Epidermal melanocyte (primary cell): ENCODE data around the gene C9.
A peak's percentile ranks its signal among the peaks of the same experiment; 100 is the strongest.
"Not testable (repeated sequence)": the region's sequence is repeated elsewhere in the genome, so short reads cannot be mapped to it uniquely, and the experiment has no call there.

ENCODE experiments used
- DNase-seq: peaks from one replicate; pipeline ENCODE4 v3.0.0; 2011; ENCODE audit warnings: low spot score; ENCODE audit not compliant: insufficient read length

The C9 gene

DNA sequence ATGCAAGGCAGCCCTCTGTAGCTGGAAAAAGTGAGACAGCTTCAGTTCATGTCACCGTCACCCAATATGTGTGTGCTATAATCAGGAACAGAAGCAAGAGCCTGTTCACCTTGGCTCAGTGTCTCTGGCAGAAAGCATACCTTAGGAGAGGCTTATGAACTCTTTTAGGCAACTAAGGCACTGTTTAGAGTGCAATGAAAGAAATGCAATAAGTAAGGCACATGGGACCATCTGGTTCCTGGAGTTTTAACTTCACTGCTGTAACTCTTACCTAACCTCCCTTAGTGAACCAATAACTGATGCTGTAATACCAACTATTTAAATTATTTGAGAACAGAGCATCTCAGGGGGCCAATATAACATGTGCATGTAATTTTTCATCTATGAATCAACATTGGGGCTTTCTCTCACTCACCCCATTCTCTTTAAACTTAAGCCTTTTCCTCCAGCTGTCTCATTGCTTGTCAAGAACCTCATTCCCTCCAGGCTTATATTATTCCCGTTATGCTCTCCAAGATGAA, 32.4 kb downstream of the C9 start:
- no peak for DNase-seq

DNA sequence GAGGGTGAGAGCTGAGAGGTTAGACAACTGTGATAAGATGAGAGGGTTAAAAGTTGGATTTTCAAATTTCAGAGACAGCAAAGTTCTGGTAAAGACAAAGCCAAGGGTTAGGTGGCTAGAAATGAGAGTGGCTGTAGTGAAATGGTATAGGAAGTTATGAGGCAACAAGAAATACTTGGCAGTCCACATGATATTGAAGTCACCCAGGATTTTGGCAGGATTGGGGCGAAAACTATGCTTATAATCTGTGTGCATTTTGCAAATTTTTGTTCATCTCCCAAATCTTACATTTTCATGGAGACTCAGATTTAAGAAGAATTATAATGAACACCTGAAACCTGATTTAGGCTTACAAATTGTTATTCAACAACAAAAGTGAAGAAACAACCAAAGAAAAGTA, 35.6 kb downstream of the C9 start:
- DNase-seq = no peak

DNA sequence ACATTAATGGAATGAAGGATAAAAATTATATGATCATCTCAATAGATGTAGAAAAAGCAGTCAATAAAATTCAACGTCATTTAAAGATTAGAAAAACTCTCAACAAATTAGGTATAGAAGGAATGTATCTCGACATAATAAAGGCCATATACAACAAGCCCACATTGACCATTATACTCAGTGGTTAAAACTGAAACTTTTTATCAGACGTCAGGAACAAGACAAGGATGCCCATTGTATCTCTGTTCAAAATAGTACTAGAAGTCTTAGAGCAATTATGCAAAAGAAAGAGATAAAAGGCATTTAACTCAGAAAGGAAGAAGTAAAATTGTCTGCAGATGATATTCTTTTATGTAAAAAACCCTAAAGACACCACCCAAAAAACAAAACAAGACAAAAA, 40.8 kb downstream of the C9 start:
- no peak for DNase-seq

DNA sequence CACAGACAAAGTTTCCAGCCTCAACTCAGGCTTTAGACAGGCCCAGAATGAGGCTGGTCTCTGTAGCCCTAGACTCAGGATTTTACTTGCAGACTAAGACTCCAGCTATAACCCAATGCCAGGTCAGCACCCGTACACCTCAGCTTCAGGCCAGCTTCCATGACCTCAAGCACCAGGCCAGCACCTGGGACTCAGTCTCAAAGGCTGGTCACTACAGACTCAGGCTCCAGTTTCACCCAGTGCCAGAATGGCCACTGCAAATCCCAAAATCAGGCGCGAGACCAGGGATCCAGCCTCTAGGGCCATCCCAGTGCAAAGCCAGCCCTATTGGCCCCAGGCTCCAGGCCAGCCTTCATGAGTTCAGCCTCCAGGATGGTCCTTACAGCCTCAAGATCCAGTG, 44.9 kb downstream of the C9 start:
- DNase-seq = no peak

DNA sequence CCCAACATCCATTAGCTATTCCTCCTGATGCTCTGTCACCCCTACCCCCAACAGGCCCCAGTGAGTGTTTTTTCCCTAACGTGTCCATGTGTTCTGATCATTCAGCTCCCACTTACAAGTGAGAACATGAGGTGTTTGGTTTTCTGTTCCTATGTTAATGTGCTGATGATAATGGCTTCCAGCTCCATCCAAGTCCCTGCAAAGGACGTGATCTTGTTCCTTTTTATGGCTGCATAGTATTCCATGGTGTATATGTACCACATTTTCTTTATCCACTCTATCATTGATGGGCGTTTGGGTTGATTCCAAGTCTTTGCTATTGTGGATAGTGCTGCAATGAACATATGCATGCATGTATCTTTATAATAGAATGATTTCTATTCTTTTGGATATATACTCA, 47.8 kb downstream of the C9 start:
- DNase-seq = not testable (repeated sequence)

DNA sequence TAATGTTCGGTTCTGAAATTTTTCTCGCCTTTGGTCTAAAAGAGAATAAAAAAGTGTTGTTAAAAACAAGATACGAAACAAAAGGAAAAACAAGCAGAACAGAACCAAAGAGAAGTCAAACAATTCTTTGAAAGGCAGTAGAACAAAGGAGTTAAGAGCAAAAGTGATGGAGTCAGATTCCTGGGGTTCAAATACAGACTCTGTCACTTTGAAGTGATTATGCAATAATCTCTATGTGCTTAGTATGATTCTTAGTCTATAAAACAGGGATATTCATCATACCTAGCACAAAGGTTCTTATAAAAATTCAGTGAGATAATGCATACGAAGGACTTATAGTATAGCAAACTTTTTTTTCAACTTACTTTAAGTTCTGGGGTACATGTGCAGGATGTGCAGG, 48.3 kb downstream of the C9 start:
- DNase-seq = no peak

DNA sequence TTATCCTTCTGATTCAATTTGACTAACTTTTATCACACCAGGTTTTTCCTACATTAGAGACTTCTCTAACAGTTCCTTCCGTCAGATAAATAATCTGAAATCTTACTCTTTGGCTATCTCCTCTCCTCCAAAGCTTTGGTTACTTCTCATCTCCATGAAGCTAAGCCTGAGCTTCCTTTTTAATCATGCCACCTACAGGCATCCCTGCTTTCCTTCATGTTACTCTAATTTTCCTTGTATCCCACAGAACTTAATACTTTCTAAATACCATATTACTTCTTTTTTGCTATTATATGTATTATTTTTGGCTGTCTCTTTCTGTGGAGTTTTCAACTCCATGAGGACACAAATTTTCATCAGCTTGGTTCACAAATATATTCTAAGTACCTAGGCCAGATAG, 49.7 kb downstream of the C9 start:
- no peak for DNase-seq

DNA sequence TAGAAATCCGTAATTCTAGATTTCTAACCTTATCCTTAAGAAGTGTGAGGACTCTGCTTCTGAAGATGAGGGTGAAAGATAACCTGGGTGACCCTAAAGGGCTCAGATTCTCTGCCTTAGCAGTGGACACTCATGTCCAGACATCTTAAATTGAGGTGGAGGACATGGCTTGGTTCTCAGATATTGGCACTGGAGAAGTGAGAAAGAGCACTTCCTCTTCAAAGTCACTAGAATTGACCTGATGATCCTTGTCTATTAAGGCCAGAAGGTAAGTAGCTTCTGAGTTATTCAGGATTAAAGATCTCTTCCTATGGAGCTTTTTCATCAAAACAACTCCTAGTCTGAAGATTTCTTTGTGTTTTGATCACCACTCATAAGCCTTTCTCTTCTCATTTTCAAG, 54.8 kb downstream of the C9 start:
- DNase-seq = no peak

DNA sequence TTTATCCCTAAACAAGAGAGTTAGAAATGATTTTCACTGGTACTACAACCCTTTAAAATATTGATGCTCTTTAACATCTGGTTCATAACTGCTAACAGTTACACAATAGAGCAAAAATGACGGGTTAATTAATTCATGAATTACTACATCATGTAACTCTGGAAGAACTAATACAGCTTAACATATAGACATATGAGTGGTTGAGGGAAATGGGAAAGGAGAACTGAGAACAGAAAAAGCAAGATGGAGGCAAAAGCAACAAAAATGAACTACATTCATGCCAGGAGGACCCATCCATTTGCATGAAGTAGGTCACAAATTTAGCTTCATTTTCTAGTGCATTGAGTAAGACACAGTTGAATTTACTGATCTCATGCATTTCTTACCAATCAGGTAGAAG, 61.8 kb downstream of the C9 start:
- no peak for DNase-seq

DNA sequence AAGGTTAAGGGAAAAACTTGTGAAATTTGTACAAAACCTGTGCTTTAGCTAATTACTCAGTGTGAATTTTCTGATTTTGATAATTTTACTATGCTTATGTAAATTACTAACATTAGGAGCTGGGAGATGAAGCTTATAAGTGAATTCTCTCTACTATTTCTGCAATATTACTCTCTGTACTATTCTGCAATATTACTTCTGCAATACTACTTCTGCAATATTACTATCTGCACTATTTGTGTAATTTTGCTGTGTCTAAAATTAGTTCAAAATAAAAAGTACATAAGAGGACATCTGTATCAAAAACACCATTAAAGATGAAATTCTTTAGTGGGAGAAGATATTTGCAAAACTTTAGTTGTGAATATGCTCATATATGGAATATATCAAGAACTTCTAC, 62.9 kb downstream of the C9 start:
- DNase-seq = no peak

DNA sequence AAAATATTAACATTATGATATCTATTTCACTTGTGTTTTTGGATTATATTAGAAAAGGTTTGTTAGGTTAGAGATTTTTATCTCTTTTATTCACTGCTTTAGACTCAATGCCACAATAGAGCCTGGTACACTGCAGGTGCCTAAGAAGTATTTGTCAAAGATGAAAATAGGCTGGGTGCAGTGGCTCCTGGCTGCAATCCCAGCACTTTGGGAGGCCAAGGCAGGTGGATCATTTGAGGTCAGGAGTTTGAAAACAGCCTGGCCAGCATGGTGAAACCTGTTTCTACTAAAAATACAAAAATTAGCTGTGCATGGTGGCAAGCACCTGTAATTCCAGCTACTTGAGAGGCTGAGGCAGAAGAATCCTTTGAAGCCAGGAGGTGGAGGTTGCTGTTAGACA, 64.3 kb downstream of the C9 start:
- no peak for DNase-seq

DNA sequence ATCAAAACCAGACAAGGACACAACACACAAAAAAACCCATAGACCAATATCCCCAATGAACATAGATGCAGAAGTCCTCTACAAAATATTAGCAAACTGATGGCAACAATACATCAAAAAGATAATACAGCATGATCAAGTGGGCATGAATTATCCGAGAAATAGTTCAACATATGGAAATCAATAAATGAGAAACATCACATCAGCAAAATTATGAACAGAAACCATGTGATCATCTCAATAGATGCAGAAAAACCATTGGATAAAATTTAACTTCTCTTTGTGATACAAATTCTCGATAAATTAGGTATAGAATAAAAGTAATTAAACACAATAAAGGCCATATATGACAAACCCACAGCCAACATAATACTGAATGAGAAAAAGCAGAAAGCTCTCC, 69.6 kb downstream of the C9 start:
- no peak for DNase-seq

DNA sequence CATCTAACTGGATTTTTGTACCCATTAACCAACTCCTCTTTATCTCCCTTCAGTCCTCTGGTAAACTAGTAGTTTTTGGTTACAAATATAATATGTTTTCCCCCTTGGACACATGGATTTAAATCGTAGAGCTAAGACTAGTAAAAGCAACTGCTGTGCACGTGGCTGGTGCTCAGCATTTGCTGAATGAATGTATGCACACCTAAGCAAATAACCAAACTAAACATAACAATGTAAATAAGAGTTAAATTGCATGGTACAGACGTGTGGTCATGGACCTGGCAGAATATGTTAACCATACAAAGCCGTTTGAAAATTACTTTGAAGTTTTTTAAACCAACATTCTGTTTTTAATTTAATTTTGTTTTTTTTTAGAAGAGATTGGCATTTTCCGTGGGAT, 79.7 kb downstream of the C9 start:
- no peak for DNase-seq

DNA sequence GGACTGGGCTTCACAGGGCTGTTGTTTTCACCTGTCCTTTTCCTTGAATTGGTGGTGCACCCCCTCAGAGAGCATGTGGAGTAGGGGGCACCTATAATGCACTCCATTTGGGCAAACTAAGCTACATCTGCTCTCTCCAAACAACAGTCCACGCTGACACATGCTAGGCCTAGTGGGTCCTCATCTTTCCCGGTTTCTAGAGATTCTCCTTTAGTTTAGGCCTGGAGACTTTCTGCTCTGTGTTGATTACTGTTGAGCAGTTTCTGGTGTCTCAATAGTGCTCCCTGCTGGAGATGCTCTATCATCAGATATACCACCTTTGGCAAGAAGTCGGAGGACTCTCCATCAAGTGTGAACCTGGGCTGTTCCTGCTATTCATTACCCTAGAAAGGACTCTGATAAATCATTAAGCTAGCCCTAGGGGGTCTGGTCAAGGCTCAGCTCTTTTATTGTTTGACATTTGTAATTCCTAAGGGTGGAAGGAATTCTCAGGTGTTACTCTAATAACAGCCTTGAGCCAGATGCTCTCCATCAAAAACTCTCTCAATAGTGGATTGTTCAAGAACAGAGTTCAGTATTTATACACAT, 81.0 kb downstream of the C9 start:
- peak; percentile 72 for DNase-seq

DNA sequence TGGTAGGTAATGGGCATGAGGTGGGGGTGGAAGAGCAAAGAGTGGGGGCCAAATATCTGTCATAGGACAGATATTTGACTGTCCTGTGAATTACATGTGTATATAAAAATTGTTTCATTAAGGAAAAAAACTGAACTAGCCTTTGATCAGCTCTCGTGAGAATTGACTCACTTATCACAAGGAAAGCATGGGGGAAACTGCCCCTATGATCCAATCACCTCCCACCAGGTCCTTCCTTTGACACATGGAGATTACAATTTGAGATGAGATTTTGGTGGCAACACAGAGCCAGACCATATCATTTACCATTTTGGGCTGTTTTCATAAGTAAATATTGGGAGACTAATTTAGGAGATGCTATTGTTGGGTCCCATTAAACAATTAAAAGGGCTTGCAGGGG, 81.7 kb downstream of the C9 start:
- no peak for DNase-seq

DNA sequence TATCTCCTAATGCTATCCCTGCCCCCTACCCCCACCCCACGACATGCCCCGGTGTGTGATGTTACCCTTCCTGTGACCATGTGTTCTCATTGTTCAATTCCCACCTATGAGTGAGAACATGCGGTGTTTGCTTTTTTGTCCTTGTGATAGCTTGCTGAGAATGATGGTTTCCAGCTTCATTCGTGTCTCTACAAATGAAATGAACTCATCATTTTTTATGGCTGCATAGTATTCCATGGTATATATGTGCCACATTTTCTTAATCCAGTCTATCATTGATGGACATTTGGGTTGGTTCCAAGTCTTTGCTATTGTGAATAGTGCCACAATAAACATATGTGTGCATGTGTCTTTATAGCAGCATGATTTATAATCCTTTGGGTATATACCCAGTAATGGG, 88.4 kb downstream of the C9 start:
- DNase-seq = not testable (repeated sequence)

DNA sequence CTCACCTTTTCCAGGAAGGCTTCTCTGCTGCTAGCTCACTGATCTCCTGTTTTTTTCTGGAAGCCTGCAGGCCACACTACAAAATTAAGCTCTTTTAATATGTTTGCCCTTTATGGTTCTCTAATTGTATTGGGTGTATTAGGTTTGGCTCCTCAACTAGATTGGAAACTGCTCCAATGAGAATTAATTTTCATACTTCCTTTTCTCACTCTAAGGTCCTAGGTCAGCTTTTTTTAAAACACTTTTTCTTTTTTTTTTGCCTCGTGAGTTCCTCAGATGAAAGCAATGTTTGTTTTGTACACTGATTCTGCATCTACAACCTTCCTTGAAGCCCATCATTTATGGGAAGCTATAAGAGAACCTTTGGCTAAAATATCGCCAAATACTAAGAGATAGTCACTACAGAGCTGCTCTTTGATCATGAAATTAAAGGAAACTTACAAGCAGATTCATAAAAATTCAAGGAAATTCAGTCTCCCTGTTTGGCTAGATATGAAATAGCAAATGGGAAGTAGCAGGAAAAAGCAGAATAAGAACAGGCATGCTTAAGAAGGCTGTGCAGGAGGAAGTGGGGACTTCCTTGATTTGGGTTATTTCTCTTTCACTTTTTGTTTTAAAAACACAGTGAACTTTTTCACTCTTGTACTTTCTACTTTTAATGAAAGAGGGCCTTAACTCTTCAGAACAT, 89.8 kb downstream of the C9 start:
- no peak for DNase-seq

DNA sequence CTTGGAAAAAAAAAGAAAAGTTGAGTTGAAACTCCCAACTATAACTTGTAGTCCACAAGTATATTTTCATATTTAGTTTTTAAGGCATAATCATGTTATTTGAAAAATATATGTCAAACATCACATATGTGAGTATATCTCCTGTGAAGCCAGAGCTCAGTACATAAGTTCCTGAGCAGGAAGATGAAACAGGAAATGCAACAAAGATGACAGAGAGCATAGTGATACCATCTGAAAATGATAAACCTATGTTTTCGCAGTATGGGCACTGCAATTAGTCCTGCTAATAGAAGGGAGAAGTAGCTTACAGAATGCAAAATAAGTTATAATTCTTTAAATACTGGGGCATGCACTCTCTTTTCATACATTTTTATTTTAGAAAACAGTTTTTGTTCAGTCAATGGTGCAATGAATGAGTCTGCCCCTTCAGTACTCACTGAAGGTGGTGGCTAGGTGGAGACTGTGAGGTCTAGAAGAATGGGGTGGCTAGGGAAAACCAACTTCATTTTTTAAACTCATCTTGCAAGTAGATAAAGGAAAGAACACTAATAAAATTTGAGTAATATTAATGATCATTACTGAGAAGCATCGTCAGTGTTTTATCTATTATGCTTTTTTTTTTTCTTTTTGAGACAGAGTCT, 90.9 kb downstream of the C9 start:
- no peak for DNase-seq

DNA sequence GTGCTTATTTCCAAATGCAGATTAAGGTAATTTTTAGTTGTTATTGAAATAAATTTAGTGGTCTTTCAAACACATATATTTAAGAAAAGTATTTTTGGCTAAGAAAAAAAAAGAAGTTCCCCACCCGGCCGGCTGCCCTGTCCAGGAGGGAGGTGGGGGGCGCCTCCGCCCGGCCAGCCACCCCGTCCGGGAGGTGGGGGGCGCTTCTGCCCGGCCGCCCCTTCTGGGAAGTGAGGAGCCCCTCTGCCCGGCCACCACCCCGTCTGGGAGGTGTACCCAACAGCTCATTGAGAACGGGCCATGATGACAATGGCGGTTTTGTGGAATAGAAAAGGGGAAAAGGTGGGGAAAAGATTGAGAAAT, 91.4 kb downstream of the C9 start:
- not testable (repeated sequence) for DNase-seq

DNA sequence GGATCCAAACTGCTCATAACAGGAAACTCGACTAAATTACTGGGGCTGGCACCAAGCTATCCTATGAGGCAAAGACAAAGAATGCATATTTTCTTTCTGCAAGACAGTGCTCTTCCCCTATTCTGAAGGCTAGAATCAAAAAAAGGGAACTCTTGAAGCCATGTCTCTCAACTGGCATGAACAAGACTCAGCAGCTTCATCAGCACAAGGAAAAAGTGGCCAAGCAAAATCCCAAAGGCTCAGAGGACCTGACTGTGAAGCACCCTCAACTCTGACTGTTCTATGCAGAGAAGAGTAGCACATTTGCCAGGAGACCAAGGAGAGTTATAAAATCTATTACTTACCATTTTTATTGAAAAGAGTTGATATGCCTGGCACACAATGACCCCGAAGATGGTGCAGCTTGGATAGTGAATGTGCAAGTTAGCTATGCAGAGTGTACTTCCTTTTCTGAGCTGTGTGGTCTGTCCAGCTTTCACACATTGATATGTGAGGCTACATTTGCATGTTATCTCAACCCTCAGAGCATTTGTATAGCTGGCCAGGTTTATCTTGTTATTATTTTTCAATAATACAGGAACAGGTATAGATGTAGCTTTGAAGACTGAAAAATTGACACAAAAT, 94.0 kb downstream of the C9 start:
- no peak for DNase-seq

DNA sequence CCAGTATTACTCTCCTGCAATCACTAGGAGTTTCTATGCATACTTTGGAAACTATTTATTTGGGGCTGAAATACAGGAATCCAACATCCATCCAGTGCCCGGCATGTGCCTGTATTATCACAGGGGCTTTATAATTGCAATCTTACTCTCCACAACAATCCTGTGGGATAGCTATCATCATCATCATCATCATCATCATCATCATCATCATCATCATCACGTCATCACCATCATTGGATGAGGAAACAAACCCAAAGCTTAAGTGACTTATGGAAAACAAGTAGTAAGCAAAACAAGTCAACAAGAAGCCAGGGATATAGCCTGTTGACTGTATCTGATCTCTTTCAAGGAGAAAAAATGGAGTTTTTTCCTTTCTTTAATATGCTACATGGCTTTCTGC, 97.1 kb downstream of the C9 start:
- no peak for DNase-seq

DNA sequence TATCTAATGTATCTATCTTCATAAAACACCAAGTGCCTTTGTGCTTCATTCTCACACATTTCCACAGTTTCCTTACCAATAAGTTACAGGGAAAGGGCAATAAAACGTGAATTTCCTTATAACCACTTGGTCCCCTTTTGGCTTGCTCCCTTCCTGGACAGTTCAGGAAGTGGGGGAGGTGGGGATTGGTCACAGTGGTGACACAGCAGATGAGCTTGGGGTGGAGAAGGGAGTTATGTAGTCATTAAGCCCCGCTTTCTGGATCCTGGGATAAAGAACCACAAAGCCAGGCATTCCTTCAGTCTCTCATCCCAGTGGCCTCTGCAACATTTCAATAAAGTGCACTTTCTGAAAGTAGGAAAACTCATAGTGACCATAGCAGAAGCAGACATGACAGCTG, 97.9 kb downstream of the C9 start:
- DNase-seq = no peak

DNA sequence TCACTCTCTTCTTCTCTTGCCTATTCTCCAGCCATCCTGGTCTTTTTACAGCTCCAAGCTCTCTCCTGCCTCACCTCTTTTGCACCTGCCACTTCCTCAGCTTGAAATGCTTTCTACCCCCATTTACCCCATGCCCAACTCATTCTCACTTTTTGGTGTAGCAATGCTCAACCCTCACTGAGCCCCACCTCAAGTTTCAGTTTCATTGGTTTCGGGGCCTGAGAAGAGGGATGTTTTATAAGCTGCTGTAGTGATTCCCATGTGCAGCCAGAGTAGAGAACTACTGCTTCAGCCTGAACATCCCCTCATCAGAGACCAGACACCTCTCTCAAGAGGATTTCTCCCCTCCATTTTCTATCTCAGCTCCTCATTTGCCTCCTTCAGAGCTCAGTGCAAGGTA, 99.8 kb downstream of the C9 start:
- DNase-seq = no peak
